Liver (tissue), 3 donors: Measurements from ENCODE around the gene SPAG9.

ENCODE experiments used
- ATF3 ChIP-seq: IDR thresholded peaks from 2 replicates; pipeline ENCODE4 v1.6.1; 2016; ENCODE audit warnings: antibody characterized with exemption
- CTCF ChIP-seq: fragments of 150-350 bp; IDR thresholded peaks from 2 replicates; pipeline ENCODE4 v1.5.1; 2017; ENCODE audit warnings: improper control_type of control experiment, low read depth, low read length; ENCODE audit not compliant: missing input control
- GABPA ChIP-seq, 2 donors: IDR thresholded peaks in 1 of 2; conservative IDR thresholded peaks in 1 of 2; 2 replicates each; pipeline ENCODE4 v1.6.1; 2016; ENCODE audit warnings: antibody characterized with exemption in 2 of 2, mild to moderate bottlenecking in 1 of 2, moderate library complexity in 1 of 2
- JUND ChIP-seq, 2 donors: IDR thresholded peaks; 2 replicates each; pipeline ENCODE4 v1.6.1; 2016; ENCODE audit warnings: antibody characterized with exemption in 2 of 2
- MAX ChIP-seq: IDR thresholded peaks from 2 replicates; pipeline ENCODE4 v1.6.1; 2016; ENCODE audit warnings: antibody characterized with exemption
- RAD21 ChIP-seq, 2 donors: IDR thresholded peaks; 2 replicates each; pipeline ENCODE4 v1.6.1; 2016; ENCODE audit warnings: antibody characterized with exemption in 2 of 2, mild to moderate bottlenecking in 2 of 2
- SP1 ChIP-seq: IDR thresholded peaks from 2 replicates; pipeline ENCODE4 v1.6.1; 2018; ENCODE audit warnings: antibody characterized with exemption, mild to moderate bottlenecking
- TAF1 ChIP-seq: conservative IDR thresholded peaks from 2 replicates; pipeline ENCODE4 v1.6.1; 2016; ENCODE audit warnings: antibody characterized with exemption, mild to moderate bottlenecking
- TF ChIP-seq, protein P1 (sequence below): IDR thresholded peaks from 2 replicates; pipeline ENCODE4 v1.6.1; 2016; ENCODE audit warnings: antibody characterized with exemption
- donor health status: healthy.
- donor health status: healthy.

GRCh38 chr17:50918933-50919296 lies 201.8 kb downstream of the SPAG9 start:
- no peak for TF ChIP-seq CTCF
- no peak for TF ChIP-seq TAF1
- no peak for TF ChIP-seq RAD21 (IDR thresholded peaks at IDR 0.05)
- no peak for TF ChIP-seq JUND (IDR thresholded peaks at IDR 0.05)
- TF ChIP-seq, protein P1, sequence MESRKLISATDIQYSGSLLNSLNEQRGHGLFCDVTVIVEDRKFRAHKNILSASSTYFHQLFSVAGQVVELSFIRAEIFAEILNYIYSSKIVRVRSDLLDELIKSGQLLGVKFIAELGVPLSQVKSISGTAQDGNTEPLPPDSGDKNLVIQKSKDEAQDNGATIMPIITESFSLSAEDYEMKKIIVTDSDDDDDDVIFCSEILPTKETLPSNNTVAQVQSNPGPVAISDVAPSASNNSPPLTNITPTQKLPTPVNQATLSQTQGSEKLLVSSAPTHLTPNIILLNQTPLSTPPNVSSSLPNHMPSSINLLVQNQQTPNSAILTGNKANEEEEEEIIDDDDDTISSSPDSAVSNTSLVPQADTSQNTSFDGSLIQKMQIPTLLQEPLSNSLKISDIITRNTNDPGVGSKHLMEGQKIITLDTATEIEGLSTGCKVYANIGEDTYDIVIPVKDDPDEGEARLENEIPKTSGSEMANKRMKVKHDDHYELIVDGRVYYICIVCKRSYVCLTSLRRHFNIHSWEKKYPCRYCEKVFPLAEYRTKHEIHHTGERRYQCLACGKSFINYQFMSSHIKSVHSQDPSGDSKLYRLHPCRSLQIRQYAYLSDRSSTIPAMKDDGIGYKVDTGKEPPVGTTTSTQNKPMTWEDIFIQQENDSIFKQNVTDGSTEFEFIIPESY: no peak
- no peak for TF ChIP-seq GABPA (IDR thresholded peaks at IDR 0.05 in 1 of 2, conservative IDR thresholded peaks at IDR 0.05 in 1 of 2)
- TF ChIP-seq MAX: no peak
- TF ChIP-seq SP1: no peak
- TF ChIP-seq ATF3: no peak
